ENCODE data around the gene FCGR3A. TPM values are rescaled to one million over a fixed set of nuclear protein-coding genes. Genes with fewer than 3 reads are reported as not detected.

The FCGR3A gene
- total RNA-seq (2022; extraction: Qiagen RNA extraction; ENCODE audit: low read depth), result not detected in 5 replicates

DNA sequence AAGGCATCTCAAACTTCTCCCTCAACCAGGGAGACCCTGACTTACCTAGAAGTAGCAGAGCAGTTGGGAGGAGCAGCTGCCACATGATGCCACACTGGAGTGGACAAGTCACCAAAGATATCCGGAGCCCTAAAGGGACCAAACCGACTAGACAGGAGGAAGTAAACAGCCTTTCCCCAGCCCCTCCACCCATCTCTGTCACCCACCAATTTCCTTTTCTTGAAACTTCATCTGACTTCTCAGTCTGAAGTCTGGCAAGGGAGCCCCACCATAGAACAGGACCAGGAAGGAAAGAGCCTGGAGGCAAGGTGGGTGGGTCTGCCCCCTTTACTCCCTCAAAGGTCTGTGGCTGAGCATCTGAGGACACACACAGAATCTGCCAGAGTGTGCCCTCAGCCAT lies at the start of gene FCGR3A:
Gene FCGR3A, minus strand, starts transcription at position 167 of the 400 bp plus-strand sequence. Its CDS starts 82 bp downstream, at position 85.

DNA sequence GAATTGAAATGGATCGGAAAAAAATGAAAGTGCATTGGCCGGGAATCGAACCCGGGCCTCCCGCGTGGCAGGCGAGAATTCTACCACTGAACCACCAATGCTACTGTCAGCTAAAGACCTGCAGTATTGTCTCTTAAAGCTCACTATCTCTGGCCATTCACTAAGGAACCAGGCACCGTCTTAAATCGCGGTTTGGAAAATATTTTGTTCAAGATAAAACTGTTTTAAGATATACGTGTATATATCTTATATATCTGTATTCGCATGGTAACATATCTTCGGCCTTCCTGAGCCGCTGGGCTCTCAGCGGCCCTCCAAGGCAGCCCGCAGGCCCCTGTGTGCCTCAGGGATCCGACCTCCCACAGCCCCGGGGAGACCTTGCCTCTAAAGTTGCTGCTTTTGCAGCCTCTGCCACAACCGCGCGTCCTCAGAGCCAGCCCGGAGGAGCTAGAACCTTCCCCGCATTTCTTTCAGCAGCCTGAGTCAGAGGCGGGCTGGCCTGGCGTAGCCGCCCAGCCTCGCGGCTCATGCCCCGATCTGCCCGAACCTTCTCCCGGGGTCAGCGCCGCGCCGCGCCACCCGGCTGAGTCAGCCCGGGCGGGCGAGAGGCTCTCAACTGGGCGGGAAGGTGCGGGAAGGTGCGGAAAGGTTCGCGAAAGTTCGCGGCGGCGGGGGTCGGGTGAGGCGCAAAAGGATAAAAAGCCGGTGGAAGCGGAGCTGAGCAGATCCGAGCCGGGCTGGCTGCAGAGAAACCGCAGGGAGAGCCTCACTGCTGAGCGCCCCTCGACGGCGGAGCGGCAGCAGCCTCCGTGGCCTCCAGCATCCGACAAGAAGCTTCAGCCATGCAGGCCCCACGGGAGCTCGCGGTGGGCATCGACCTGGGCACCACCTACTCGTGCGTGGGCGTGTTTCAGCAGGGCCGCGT lies 25.5 kb downstream of the FCGR3A start, which contains the start of gene HSPA6:
Gene HSPA6, plus strand, starts transcription at position 724 of the 925 bp plus-strand sequence. Its CDS starts 119 bp downstream, at position 843.

Other genes with a start within 250 kb of the FCGR3A start
- gene MPZ, start 239.8 kb downstream of the FCGR3A start, total RNA-seq (2022; extraction: Qiagen RNA extraction; ENCODE audit: low read depth), result 0.15 to 0.32 TPM (median 0.21 TPM) in 5 replicates
- gene SDHC, start 235.4 kb downstream of the FCGR3A start, total RNA-seq (2022; extraction: Qiagen RNA extraction; ENCODE audit: low read depth), result 235 to 259 TPM (median 245 TPM) in 5 replicates
- 0.14 to 0.36 TPM (median 0.25 TPM) in 3 of 5 replicates, not detected in the others for gene CFAP126, start 181.9 kb downstream of the FCGR3A start, total RNA-seq (2022; extraction: Qiagen RNA extraction; ENCODE audit: low read depth)
- not detected in 5 replicates for gene FCGR2A, start 44.4 kb downstream of the FCGR3A start, total RNA-seq (2022; extraction: Qiagen RNA extraction; ENCODE audit: low read depth)
- 1.4 to 11.8 TPM (median 3.5 TPM) in 5 replicates for gene HSPA6, start 25.3 kb downstream of the FCGR3A start, total RNA-seq (2022; extraction: Qiagen RNA extraction; ENCODE audit: low read depth)
- not detected in 5 replicates for gene FCGR3B, start 81.4 kb upstream of the FCGR3A start, total RNA-seq (2022; extraction: Qiagen RNA extraction; ENCODE audit: low read depth)
- gene FCGR2B, start 113.3 kb upstream of the FCGR3A start, total RNA-seq (2022; extraction: Qiagen RNA extraction; ENCODE audit: low read depth), result not detected in 5 replicates
- 0.03 TPM in 1 of 5 replicates, not detected in the others for gene FCRLA, start 157.4 kb upstream of the FCGR3A start, total RNA-seq (2022; extraction: Qiagen RNA extraction; ENCODE audit: low read depth)
- gene FCRLB, start 171.7 kb upstream of the FCGR3A start, total RNA-seq (2022; extraction: Qiagen RNA extraction; ENCODE audit: low read depth), result 1.2 to 1.9 TPM (median 1.7 TPM) in 5 replicates
- gene DUSP12, start 200.0 kb upstream of the FCGR3A start, total RNA-seq (2022; extraction: Qiagen RNA extraction; ENCODE audit: low read depth), result 43.7 to 53.6 TPM (median 44.5 TPM) in 5 replicates
- 11.4 to 13.5 TPM (median 12.3 TPM) in 5 replicates for gene ATF6, start 216.5 kb upstream of the FCGR3A start, total RNA-seq (2022; extraction: Qiagen RNA extraction; ENCODE audit: low read depth)